OCI-LY7 (cell line): Measurements from ENCODE around the gene SFXN5.

Experiments
- EZH2phosphoT487 ChIP-seq: fragments of 200-600 bp; sonication (generic); IDR thresholded peaks from 2 replicates; pipeline ENCODE4 v1.6.1; 2018; ENCODE audit warnings: low read depth, borderline replicate concordance, mild to moderate bottlenecking, mixed run types, antibody characterized with exemption, low read length, moderate library complexity, mixed read lengths
- TF ChIP-seq, protein P1 (sequence below): fragments of 200-600 bp; sonication (generic); conservative IDR thresholded peaks from 2 replicates; pipeline ENCODE4 v1.5.1; 2014; ENCODE audit warnings: mild to moderate bottlenecking, antibody characterized with exemption, low read length, moderate library complexity, mixed read lengths

GRCh38 chr2:73031095-73031678, 40.3 kb downstream of the SFXN5 start:
- TF ChIP-seq, protein P1, sequence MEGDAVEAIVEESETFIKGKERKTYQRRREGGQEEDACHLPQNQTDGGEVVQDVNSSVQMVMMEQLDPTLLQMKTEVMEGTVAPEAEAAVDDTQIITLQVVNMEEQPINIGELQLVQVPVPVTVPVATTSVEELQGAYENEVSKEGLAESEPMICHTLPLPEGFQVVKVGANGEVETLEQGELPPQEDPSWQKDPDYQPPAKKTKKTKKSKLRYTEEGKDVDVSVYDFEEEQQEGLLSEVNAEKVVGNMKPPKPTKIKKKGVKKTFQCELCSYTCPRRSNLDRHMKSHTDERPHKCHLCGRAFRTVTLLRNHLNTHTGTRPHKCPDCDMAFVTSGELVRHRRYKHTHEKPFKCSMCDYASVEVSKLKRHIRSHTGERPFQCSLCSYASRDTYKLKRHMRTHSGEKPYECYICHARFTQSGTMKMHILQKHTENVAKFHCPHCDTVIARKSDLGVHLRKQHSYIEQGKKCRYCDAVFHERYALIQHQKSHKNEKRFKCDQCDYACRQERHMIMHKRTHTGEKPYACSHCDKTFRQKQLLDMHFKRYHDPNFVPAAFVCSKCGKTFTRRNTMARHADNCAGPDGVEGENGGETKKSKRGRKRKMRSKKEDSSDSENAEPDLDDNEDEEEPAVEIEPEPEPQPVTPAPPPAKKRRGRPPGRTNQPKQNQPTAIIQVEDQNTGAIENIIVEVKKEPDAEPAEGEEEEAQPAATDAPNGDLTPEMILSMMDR: no peak
- TF ChIP-seq EZH2phosphoT487: no peak
